ENCODE measurements around the gene ACBD4.
A peak's percentile ranks its signal among the peaks of the same experiment; 100 is the strongest.

ACBD4 gene

GRCh38 chr17:45135192-45135977 is at the start of gene ACBD4:
ACBD4 (plus strand) TSS chr17:45135687; CDS start chr17:45136145, 458 bp downstream.
- peak; percentile 100 for DNase-seq

GRCh38 chr17:45086391-45086790 is 49.1 kb upstream of the ACBD4 start:
- DNase-seq, result no peak

GRCh38 chr17:45086865-45087503 is 48.5 kb upstream of the ACBD4 start:
- DNase-seq, result no peak

- DNase-seq, result no peak
Measured at GRCh38 chr17:45087504-45087975, 47.9 kb upstream of the ACBD4 start.

- DNase-seq, result no peak
Measured at GRCh38 chr17:45087978-45088377, 47.5 kb upstream of the ACBD4 start.

GRCh38 chr17:45088741-45089140 is 46.7 kb upstream of the ACBD4 start:
- no peak for DNase-seq

GRCh38 chr17:45090711-45091110 is 44.8 kb upstream of the ACBD4 start:
- DNase-seq, result no peak

GRCh38 chr17:45091778-45092425 is 43.6 kb upstream of the ACBD4 start:
- no peak for DNase-seq

- DNase-seq, result no peak
Measured at GRCh38 chr17:45092911-45093430, 42.5 kb upstream of the ACBD4 start.

GRCh38 chr17:45093444-45094110 is 41.9 kb upstream of the ACBD4 start:
- no peak for DNase-seq

GRCh38 chr17:45096141-45096540 is 39.3 kb upstream of the ACBD4 start:
- no peak for DNase-seq

GRCh38 chr17:45096926-45097325 is 38.6 kb upstream of the ACBD4 start:
- no peak for DNase-seq

GRCh38 chr17:45098081-45098868 is 37.2 kb upstream of the ACBD4 start:
- no peak for DNase-seq

- peak; percentile 87 for DNase-seq
Measured at GRCh38 chr17:45098869-45099616, 36.4 kb upstream of the ACBD4 start.

- DNase-seq, result no peak
Measured at GRCh38 chr17:45101546-45101882, 34.0 kb upstream of the ACBD4 start.

- DNase-seq, result no peak
Measured at GRCh38 chr17:45101883-45102811, 33.3 kb upstream of the ACBD4 start.

GRCh38 chr17:45102856-45103255 is 32.6 kb upstream of the ACBD4 start:
- DNase-seq, result no peak

- no peak for DNase-seq
Measured at GRCh38 chr17:45103269-45103795, 32.2 kb upstream of the ACBD4 start.

- no peak for DNase-seq
Measured at GRCh38 chr17:45104029-45104428, 31.5 kb upstream of the ACBD4 start.

GRCh38 chr17:45104497-45104896 is 31.0 kb upstream of the ACBD4 start:
- DNase-seq, result no peak
